Stimulated activated CD8-positive, alpha-beta memory T cell treated with anti-CD3 and anti-CD28 coated beads, Interleukin-7, amount 100 ng/mL, for 1 hour (primary cell): ENCODE results near the gene KRTAP2-3.

Experiments
- DNase-seq, 2 donors: peaks; one replicate each; pipeline ENCODE4 v3.0.0-alpha.2; 2020; ENCODE audit warnings: low read depth in 2 of 2

The KRTAP2-3 gene

DNA sequence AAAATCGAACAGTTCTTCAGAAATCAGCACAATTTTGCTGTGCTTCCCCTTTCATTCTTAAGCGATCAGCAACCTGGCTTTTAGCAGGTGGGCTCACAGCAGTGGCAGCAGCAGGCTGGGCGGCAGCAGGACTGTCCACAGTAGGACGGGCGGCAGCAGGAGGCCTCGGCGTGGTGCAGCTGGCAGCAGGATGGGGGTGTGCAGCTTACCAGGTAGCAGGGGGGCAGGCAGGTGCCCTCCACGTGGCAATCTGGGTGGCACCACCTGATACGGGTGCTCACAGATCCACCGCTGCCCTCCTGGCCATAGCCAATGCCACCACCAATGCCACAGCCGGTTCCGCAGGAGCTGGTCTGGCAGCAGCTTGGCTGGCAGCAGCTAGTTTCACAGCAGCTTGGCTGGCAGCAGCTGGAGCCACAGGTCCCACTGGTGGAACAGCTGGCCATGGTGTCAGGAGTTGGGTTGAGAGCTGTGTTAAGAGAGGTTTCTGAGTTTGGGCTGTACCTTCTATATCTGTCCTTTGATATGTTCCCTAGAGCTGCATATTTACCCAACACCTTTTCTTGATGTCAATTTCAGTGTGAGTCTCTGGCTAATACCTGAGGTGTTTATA lies 30.2 kb downstream of the KRTAP2-3 start, which contains the start of gene KRTAP1-4:
Gene KRTAP1-4, minus strand, starts transcription at position 563 of the 613 bp plus-strand sequence. Its CDS starts 117 bp downstream, at position 446.
- no peak for DNase-seq

- no peak for DNase-seq
These were observed 33.0 kb downstream of the KRTAP2-3 start, which contains the start of gene KRTAP1-5 for GRCh38 chr17:41026715-41027471. KRTAP1-5 (minus strand) TSS chr17:41027208; CDS start chr17:41027155, 53 bp downstream.

DNA sequence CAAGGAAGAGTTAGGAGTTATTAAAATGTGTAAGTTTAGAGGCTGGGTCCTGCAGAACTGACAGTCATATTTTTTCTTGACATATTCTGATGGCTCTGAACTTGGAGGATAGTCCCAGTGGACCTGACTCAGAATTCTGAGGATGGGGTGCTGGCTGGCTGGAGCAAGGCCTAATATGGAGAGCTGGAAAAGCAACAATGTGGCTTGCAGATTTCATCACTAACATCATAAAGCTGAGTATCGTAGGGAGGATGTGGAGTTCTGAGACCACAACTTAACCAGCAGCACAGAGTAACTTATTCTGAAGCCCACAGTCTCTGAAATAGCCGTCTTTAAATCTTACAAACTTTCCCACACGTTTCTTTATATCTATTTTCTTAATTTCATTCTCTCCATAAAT lies 35.2 kb downstream of the KRTAP2-3 start:
- DNase-seq = no peak

DNA sequence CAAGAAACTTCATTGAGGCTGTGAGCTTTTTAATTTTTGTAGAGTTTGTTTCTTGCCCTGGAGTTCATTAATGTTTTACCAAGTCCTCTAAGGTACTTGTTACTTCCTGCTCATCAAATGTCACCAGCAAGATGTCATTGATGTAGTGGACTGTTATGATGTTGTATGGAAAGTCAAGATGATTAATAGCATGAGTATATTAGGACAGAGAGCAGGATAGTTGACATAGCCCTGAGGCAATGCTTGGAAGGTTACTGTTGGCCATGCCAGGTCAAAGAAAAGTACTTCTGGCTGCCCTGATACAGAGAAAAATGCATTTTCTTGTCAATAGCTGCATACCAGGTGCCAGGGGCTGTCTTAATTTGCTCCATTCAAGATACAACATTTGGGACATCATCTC lies 39.6 kb downstream of the KRTAP2-3 start:
- no peak for DNase-seq

DNA sequence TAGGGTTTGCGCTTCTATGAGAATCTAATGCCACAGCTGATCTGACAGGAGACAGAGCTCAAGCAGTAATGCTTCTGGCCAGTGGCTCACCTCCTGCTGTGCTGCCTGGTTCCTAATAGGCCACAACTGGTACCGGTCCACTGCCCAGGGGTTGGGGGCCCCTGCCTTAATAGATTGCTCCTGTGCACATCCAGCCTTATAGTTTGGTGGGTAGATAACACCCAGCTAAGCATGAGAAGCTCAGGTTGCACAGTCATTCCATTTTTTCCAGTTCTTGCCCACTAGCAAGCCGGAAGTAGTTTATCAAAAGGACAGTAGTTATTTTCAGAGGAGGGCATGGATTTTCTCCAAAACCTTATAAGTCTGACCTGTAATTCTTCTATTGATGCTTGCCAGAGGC lies 40.5 kb downstream of the KRTAP2-3 start:
- no peak for DNase-seq

DNA sequence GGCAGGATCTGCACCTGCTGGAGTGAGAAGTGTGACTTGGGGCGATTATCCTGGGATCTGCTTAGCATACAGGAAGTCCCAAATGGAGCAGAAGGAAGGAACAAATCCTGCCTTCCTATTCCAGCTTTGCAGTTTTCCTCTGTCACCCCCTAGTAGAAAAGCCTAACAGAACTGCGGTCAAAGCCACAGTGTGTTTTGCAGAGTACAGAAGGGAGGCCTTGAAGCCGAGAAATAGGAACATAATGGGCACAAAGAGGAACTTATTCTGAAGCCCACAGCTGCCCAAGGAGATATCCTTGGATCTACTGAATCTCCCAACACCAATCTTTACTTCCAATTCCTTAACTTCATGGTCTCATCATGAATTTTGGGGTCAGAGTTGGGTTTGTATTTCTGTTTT lies 41.4 kb downstream of the KRTAP2-3 start:
- no peak for DNase-seq

GRCh38 chr17:41016578-41017215 lies 43.2 kb downstream of the KRTAP2-3 start:
- no peak for DNase-seq

DNA sequence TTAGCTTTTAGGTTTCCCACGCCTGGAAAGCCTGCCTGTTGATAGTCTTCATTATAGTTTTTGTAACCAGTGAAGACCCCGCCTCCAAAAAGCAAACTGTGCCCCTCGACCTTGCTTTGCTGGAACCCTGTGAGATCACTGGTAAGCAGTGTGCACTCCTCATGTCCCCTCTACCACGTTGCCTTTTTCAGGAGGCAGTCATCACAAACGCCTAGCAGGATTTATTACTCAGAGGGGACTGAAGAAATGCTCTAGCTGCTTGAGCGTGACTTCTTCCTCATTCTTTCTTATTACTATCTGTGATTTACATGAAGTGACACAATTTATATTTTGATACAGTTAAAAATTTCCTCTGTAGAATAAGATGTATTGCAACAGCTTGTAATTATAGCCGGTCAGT lies 44.5 kb downstream of the KRTAP2-3 start:
- no peak for DNase-seq

GRCh38 chr17:41013606-41014005 lies 46.3 kb downstream of the KRTAP2-3 start:
- no peak for DNase-seq

GRCh38 chr17:41013181-41013580 lies 46.7 kb downstream of the KRTAP2-3 start:
- DNase-seq = no peak

GRCh38 chr17:41012326-41013120 lies 47.4 kb downstream of the KRTAP2-3 start:
- DNase-seq = no peak

DNA sequence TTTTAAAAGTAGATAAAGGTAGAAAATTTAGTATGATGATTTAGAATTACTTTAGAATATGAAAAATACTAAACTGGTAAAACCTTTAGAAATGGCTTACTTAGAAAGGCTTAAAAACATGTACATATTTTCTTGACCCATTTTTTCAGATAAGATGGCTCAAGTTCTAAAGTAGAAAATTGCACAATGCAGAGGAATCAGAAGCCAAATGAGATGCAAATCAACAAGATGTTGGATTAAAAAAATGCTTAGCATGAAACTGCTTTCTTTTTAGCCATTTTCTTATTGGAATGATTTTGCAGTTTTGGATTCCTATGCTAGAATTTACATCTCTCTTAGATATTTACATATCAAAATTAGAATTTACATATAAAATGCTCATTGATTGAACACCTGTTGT lies 49.5 kb downstream of the KRTAP2-3 start:
- no peak for DNase-seq

GRCh38 chr17:41009936-41010335 lies 50.0 kb downstream of the KRTAP2-3 start:
- DNase-seq = no peak

GRCh38 chr17:41009301-41009760 lies 50.6 kb downstream of the KRTAP2-3 start:
- no peak for DNase-seq
